Gastrocnemius medialis (tissue), 4 donors: Measurements from ENCODE around the gene MKKS. TPM values are rescaled to one million over a fixed set of nuclear protein-coding genes. Genes with fewer than 3 reads are reported as not detected.

Experiments
- ATAC-seq, 2 donors: fragments of 150-250 bp; one replicate each; pipeline ENCODE4 v1.9.1; 2016
- DNase-seq, 2 donors: peaks; one replicate each; pipeline ENCODE4 v3.0.0-alpha.2; 2019
- H3K27ac ChIP-seq, 4 donors: fragments of 200-600 bp; sonication (generic); 1 replicate in 1 of 4; 2 replicates in 3 of 4; pipeline ENCODE4 v1.5.1; 2016 to 2018; ENCODE audit warnings: mild to moderate bottlenecking in 2 of 4, moderate library complexity in 1 of 4
- H3K27me3 ChIP-seq, 3 donors: fragments of 200-600 bp; sonication (generic) in 2 of 3; 1 replicate in 1 of 3; 2 replicates in 2 of 3; pipeline versions ENCODE4 v1.5.1 to v1.6.0; 2016 to 2019; ENCODE audit warnings: mild to moderate bottlenecking in 1 of 3, moderate library complexity in 1 of 3
- H3K36me3 ChIP-seq, 2 donors: fragments of 200-600 bp; sonication (generic) in 1 of 2; one replicate each; pipeline ENCODE4 v1.5.1; 2017 to 2018
- H3K4me1 ChIP-seq, 2 donors: fragments of 200-600 bp; sonication (generic) in 1 of 2; one replicate each; pipeline ENCODE4 v1.5.1; 2016 to 2017; ENCODE audit warnings: mild to moderate bottlenecking in 2 of 2
- H3K4me3 ChIP-seq, 4 donors: fragments of 200-600 bp; sonication (generic) in 3 of 4; 1 replicate in 1 of 4; 2 replicates in 3 of 4; pipeline ENCODE4 v1.5.1; 2016 to 2019; ENCODE audit warnings: mild to moderate bottlenecking in 2 of 4
- H3K9me3 ChIP-seq, 3 donors: fragments of 200-600 bp; sonication (generic) in 2 of 3; 1 replicate in 1 of 3; 2 replicates in 2 of 3; pipeline ENCODE4 v1.5.1; 2016 to 2019
- CTCF ChIP-seq, 5 experiments: fragments of 450-650 bp in 3 of 5; fragments of 200-600 bp in 2 of 5; sonication (generic) in 2 of 5; IDR thresholded peaks in 4 of 5; conservative IDR thresholded peaks in 1 of 5; 1 replicate in 4 of 5; 2 replicates in 1 of 5; pipeline ENCODE4 v1.5.1; 2016 to 2019; ENCODE audit warnings: antibody characterized with exemption in 5 of 5, mild to moderate bottlenecking in 3 of 5, moderate library complexity in 3 of 5
- POLR2A ChIP-seq, 2 donors: fragments of 450-650 bp; IDR thresholded peaks; one replicate each; pipeline ENCODE4 v1.6.1; 2017; ENCODE audit warnings: antibody characterized with exemption in 2 of 2, mild to moderate bottlenecking in 2 of 2, moderate library complexity in 2 of 2
- in situ Hi-C, 4 donors: fragments of 200-750 bp; cut with MboI; loops; one replicate each; pipeline versions ENCODE4 v1.15.0 to v1.8.0; 2017; ENCODE audit warnings: low sequenced_read_pairs in 4 of 4
- intact Hi-C: fragments of 100-400 bp; cut with DNase I; formaldehyde crosslinking; loops from one replicate; pipeline ENCODE4 v1.15.1; 2023; ENCODE audit warnings: low total_unique reads
- total RNA-seq, 4 donors: library from RNA; depleted of rRNA; stranded (reverse); fragments of >200 nt; gene quantifications; one replicate each; pipeline versions ENCODE4 v1.1.0 to v1.2.3, GENCODE V29; 2016

MKKS gene
- 10 to 100 TPM in 3 of 4 donors, 1 to 10 TPM in 1; 8.1 to 15.2 (median 14.6) TPM for total RNA-seq

- peak within 1 kb of the TSS; percentile 70 to 87 (median 80) for H3K4me3 ChIP-seq
- no peaks in the 10 kb centered on the region for H3K36me3 ChIP-seq
- in situ Hi-C loops: loop anchor here in 1 of 4 donors (25.0 kb wide), 1 partner anchor 1453 kb away; no protein-coding TSS in a partner anchor
- intact Hi-C loops: loop anchor here (1.0 to 2.0 kb wide), 3 partner anchors 77 to 545 kb away; no protein-coding TSS in a partner anchor
- DNase-seq (peak; percentile 81 to 85), ATAC-seq (peak; percentile 71 to 75)
- no peaks in the 10 kb centered on the region for H3K9me3 ChIP-seq
- H3K4me1 ChIP-seq: peaks cover 39 to 40% of the 10 kb centered on the region in 2 donors
- H3K27me3 ChIP-seq: no peaks in the 10 kb centered on the region
- peak in 1 of 5 experiments; percentile 9 for TF ChIP-seq CTCF (IDR thresholded peaks at IDR 0.05 in 4 of 5, conservative IDR thresholded peaks at IDR 0.05 in 1 of 5)
- TF ChIP-seq POLR2A (IDR thresholded peaks at IDR 0.05): peak in 1 of 2 donors; percentile 26
- peak within 1 kb of the TSS; percentile 93 to 95 (median 93) for H3K27ac ChIP-seq
Measured at GRCh38 chr20:10433623-10434466, at the start of gene MKKS. Gene MKKS, minus strand, starts transcription at chr20:10434222. Its CDS starts 20,708 bp downstream, at chr20:10413514.

GRCh38 chr20:10483691-10484090 is 49.7 kb upstream of the MKKS start:
- no peaks in the 10 kb centered on the region for H3K4me1 ChIP-seq
- TF ChIP-seq POLR2A (IDR thresholded peaks at IDR 0.05) (no peak), CTCF (IDR thresholded peaks at IDR 0.05 in 4 of 5, conservative IDR thresholded peaks at IDR 0.05 in 1 of 5) (no peak)
- H3K27me3 ChIP-seq: no peaks in the 10 kb centered on the region
- H3K9me3 ChIP-seq: no peaks in the 10 kb centered on the region
- no peak overlapping the region for H3K4me3 ChIP-seq
- no peak overlapping the region for H3K27ac ChIP-seq
- ATAC-seq: no peak
- intact Hi-C loops: no loop called here
- in situ Hi-C loops: no loop called here
- no peaks in the 10 kb centered on the region for H3K36me3 ChIP-seq
- no peak for DNase-seq

- Histone ChIP-seq H3K4me1 (no peaks in the 10 kb centered on the region), H3K4me3 (no peak overlapping the region), H3K27me3 (no peaks in the 10 kb centered on the region), H3K27ac (no peak overlapping the region), H3K9me3 (no peaks in the 10 kb centered on the region), H3K36me3 (no peaks in the 10 kb centered on the region)
- DNase-seq (no peak), ATAC-seq (no peak)
- in situ Hi-C loops: no loop called here
- intact Hi-C loops: no loop called here
- TF ChIP-seq POLR2A (IDR thresholded peaks at IDR 0.05): no peak
- TF ChIP-seq CTCF (IDR thresholded peaks at IDR 0.05 in 4 of 5, conservative IDR thresholded peaks at IDR 0.05 in 1 of 5): no peak
Measured at GRCh38 chr20:10481676-10482075, 47.7 kb upstream of the MKKS start.

- TF ChIP-seq POLR2A (IDR thresholded peaks at IDR 0.05) (no peak), CTCF (IDR thresholded peaks at IDR 0.05 in 4 of 5, conservative IDR thresholded peaks at IDR 0.05 in 1 of 5) (no peak)
- Histone ChIP-seq H3K36me3 (no peaks in the 10 kb centered on the region), H3K9me3 (no peaks in the 10 kb centered on the region), H3K4me1 (peaks cover 4 to 14% of the 10 kb centered on the region in 2 donors), H3K4me3 (no peak overlapping the region), H3K27ac (no peak overlapping the region), H3K27me3 (no peaks in the 10 kb centered on the region)
- DNase-seq (no peak), ATAC-seq (no peak)
- in situ Hi-C loops: no loop called here
- intact Hi-C loops: loop anchor here (10.0 kb wide), 1 partner anchor 726 kb away; no protein-coding TSS in a partner anchor
Measured at GRCh38 chr20:10478930-10479329, 44.9 kb upstream of the MKKS start.
